NCI-H748 treated with DMSO at 0.1 percent for 48 hours (cell line): ENCODE measurements around the gene KIRREL3.

Experiments used
- DNase-seq: peaks from one replicate; lab custom pipeline; 2025; lab: John Stamatoyannopoulos, UW

The KIRREL3 gene

GRCh38 chr11:126465573-126466188, 534.9 kb downstream of the KIRREL3 start:
- no peak for DNase-seq

GRCh38 chr11:126464796-126465195, 535.8 kb downstream of the KIRREL3 start:
- DNase-seq = no peak

GRCh38 chr11:126462422-126462821, 538.1 kb downstream of the KIRREL3 start:
- DNase-seq = no peak

GRCh38 chr11:126461996-126462395, 538.6 kb downstream of the KIRREL3 start:
- DNase-seq = no peak

GRCh38 chr11:126461096-126461440, 539.5 kb downstream of the KIRREL3 start:
- DNase-seq = no peak

GRCh38 chr11:126460417-126461095, 540.0 kb downstream of the KIRREL3 start:
- no peak for DNase-seq

- DNase-seq = no peak
Measured at GRCh38 chr11:126459691-126460281, 540.8 kb downstream of the KIRREL3 start.

- DNase-seq = no peak
Measured at GRCh38 chr11:126457817-126458216, 542.8 kb downstream of the KIRREL3 start.

- DNase-seq = no peak
Measured at GRCh38 chr11:126456783-126457542, 543.6 kb downstream of the KIRREL3 start.

GRCh38 chr11:126456089-126456488, 544.5 kb downstream of the KIRREL3 start:
- no peak for DNase-seq

GRCh38 chr11:126452241-126453101, 548.1 kb downstream of the KIRREL3 start:
- no peak for DNase-seq

GRCh38 chr11:126451211-126451802, 549.3 kb downstream of the KIRREL3 start:
- DNase-seq = no peak

GRCh38 chr11:126450806-126451205, 549.8 kb downstream of the KIRREL3 start:
- no peak for DNase-seq

GRCh38 chr11:126450198-126450597, 550.4 kb downstream of the KIRREL3 start:
- no peak for DNase-seq

GRCh38 chr11:126446581-126446980, 554.0 kb downstream of the KIRREL3 start:
- DNase-seq = no peak

- no peak for DNase-seq
Measured at GRCh38 chr11:126444072-126444471, 556.5 kb downstream of the KIRREL3 start.

- DNase-seq = peak; percentile 1
Measured at GRCh38 chr11:126443120-126443519, 557.5 kb downstream of the KIRREL3 start.

- peak; percentile 18 for DNase-seq
Measured at GRCh38 chr11:126440792-126441514, 559.6 kb downstream of the KIRREL3 start.

- no peak for DNase-seq
Measured at GRCh38 chr11:126440276-126440675, 560.3 kb downstream of the KIRREL3 start.

- no peak for DNase-seq
Measured at GRCh38 chr11:126438691-126439090, 561.9 kb downstream of the KIRREL3 start.

GRCh38 chr11:126438272-126438671, 562.3 kb downstream of the KIRREL3 start:
- DNase-seq = no peak
